NCI-H82 treated with DMSO at 0.1 percent for 48 hours (cell line): ENCODE data around the gene FAM222B.

Experiments used
- DNase-seq: peaks from one replicate; lab custom pipeline; 2025; ENCODE audit not compliant: unreplicated experiment; lab: John Stamatoyannopoulos, UW

FAM222B gene

GRCh38 chr17:28716740-28717577, 125.6 kb downstream of the FAM222B start:
- no peak for DNase-seq

- no peak for DNase-seq
Measured at GRCh38 chr17:28715217-28715616, 127.4 kb downstream of the FAM222B start.

GRCh38 chr17:28714281-28714680, 128.3 kb downstream of the FAM222B start:
- no peak for DNase-seq

GRCh38 chr17:28712705-28713415, 129.7 kb downstream of the FAM222B start:
- DNase-seq, result no peak

- peak; percentile 23 for DNase-seq
Measured at GRCh38 chr17:28712032-28712704, 130.4 kb downstream of the FAM222B start.

GRCh38 chr17:28711723-28712031, 130.9 kb downstream of the FAM222B start, which contains the start of gene PROCA1:
PROCA1 (minus strand) TSS chr17:28711888; CDS start chr17:28711660, 228 bp downstream.
- DNase-seq, result no peak

GRCh38 chr17:28710861-28711722, 131.5 kb downstream of the FAM222B start:
- DNase-seq, result peak; percentile 94

- no peak for DNase-seq
Measured at GRCh38 chr17:28707339-28707720, 135.3 kb downstream of the FAM222B start.

GRCh38 chr17:28706471-28707338, 135.9 kb downstream of the FAM222B start:
- DNase-seq, result no peak
